ENCODE data around the gene ECI2.
"Not testable (repeated sequence)": the region's sequence is repeated elsewhere in the genome, so short reads cannot be mapped to it uniquely, and the experiment has no call there.

Gene ECI2

GRCh38 chr6:4090043-4090442 is 45.3 kb downstream of the ECI2 start:
- not testable (repeated sequence) for H3K36me3 ChIP-seq (ENCODE audit: control insufficient read depth, low read depth, low read length); H3K9me3 ChIP-seq (ENCODE audit: control insufficient read depth, low read depth, low read length); H3K4me1 ChIP-seq (ENCODE audit: control insufficient read depth, low read depth, low read length); H3K4me3 ChIP-seq (ENCODE audit: low read length); H3K27ac ChIP-seq (ENCODE audit: low read length); H3K27me3 ChIP-seq (ENCODE audit: control insufficient read depth, insufficient read depth, low read length); H3K9ac ChIP-seq (ENCODE audit: low read length)

- no peaks in the 10 kb centered on the region for H3K36me3 ChIP-seq (ENCODE audit: control insufficient read depth, low read depth, low read length)
- no peaks in the 10 kb centered on the region for H3K4me1 ChIP-seq (ENCODE audit: control insufficient read depth, low read depth, low read length)
- no peak overlapping the region for H3K27ac ChIP-seq (ENCODE audit: low read length)
- H3K9me3 ChIP-seq (ENCODE audit: control insufficient read depth, low read depth, low read length): no peaks in the 10 kb centered on the region
- H3K4me3 ChIP-seq (ENCODE audit: low read length): no peak overlapping the region
- H3K27me3 ChIP-seq (ENCODE audit: control insufficient read depth, insufficient read depth, low read length): no peaks in the 10 kb centered on the region
- H3K9ac ChIP-seq (ENCODE audit: low read length): no peak overlapping the region
These were observed 46.7 kb downstream of the ECI2 start for GRCh38 chr6:4088704-4089103.

GRCh38 chr6:4085332-4085700 is 50.1 kb downstream of the ECI2 start:
- no peaks in the 10 kb centered on the region for H3K36me3 ChIP-seq (ENCODE audit: control insufficient read depth, low read depth, low read length)
- no peaks in the 10 kb centered on the region for H3K27me3 ChIP-seq (ENCODE audit: control insufficient read depth, insufficient read depth, low read length)
- H3K9ac ChIP-seq (ENCODE audit: low read length): no peak overlapping the region
- H3K27ac ChIP-seq (ENCODE audit: low read length): no peak overlapping the region
- H3K4me1 ChIP-seq (ENCODE audit: control insufficient read depth, low read depth, low read length): no peaks in the 10 kb centered on the region
- no peak overlapping the region for H3K4me3 ChIP-seq (ENCODE audit: low read length)
- no peaks in the 10 kb centered on the region for H3K9me3 ChIP-seq (ENCODE audit: control insufficient read depth, low read depth, low read length)

GRCh38 chr6:4084444-4085331 is 50.7 kb downstream of the ECI2 start:
- Histone ChIP-seq H3K4me1 (ENCODE audit: control insufficient read depth, low read depth, low read length) (no peaks in the 10 kb centered on the region), H3K4me3 (ENCODE audit: low read length) (no peak overlapping the region), H3K27me3 (ENCODE audit: control insufficient read depth, insufficient read depth, low read length) (no peaks in the 10 kb centered on the region), H3K27ac (ENCODE audit: low read length) (no peak overlapping the region), H3K9me3 (ENCODE audit: control insufficient read depth, low read depth, low read length) (no peaks in the 10 kb centered on the region), H3K9ac (ENCODE audit: low read length) (no peak overlapping the region), H3K36me3 (ENCODE audit: control insufficient read depth, low read depth, low read length) (no peaks in the 10 kb centered on the region)

GRCh38 chr6:4078691-4079471 is 56.5 kb downstream of the ECI2 start, which contains the start of gene FAM217A:
Gene FAM217A, minus strand, starts transcription at chr6:4079137. Its CDS starts 1,723 bp downstream, at chr6:4077414.
- H3K4me3 ChIP-seq (ENCODE audit: low read length): no peak within 1 kb of the TSS
- H3K36me3 ChIP-seq (ENCODE audit: control insufficient read depth, low read depth, low read length): no peaks in the 10 kb centered on the region
- no peak within 1 kb of the TSS for H3K9ac ChIP-seq (ENCODE audit: low read length)
- no peaks in the 10 kb centered on the region for H3K27me3 ChIP-seq (ENCODE audit: control insufficient read depth, insufficient read depth, low read length)
- H3K27ac ChIP-seq (ENCODE audit: low read length): no peak within 1 kb of the TSS
- H3K9me3 ChIP-seq (ENCODE audit: control insufficient read depth, low read depth, low read length): no peaks in the 10 kb centered on the region
- no peaks in the 10 kb centered on the region for H3K4me1 ChIP-seq (ENCODE audit: control insufficient read depth, low read depth, low read length)

- no peak overlapping the region for H3K9ac ChIP-seq (ENCODE audit: low read length)
- no peak overlapping the region for H3K27ac ChIP-seq (ENCODE audit: low read length)
- no peak overlapping the region for H3K4me3 ChIP-seq (ENCODE audit: low read length)
- H3K4me1 ChIP-seq (ENCODE audit: control insufficient read depth, low read depth, low read length): no peaks in the 10 kb centered on the region
- H3K36me3 ChIP-seq (ENCODE audit: control insufficient read depth, low read depth, low read length): no peaks in the 10 kb centered on the region
- H3K9me3 ChIP-seq (ENCODE audit: control insufficient read depth, low read depth, low read length): no peaks in the 10 kb centered on the region
- H3K27me3 ChIP-seq (ENCODE audit: control insufficient read depth, insufficient read depth, low read length): no peaks in the 10 kb centered on the region
These were observed 60.7 kb downstream of the ECI2 start for GRCh38 chr6:4074478-4075235.

- Histone ChIP-seq H3K9me3 (ENCODE audit: control insufficient read depth, low read depth, low read length) (no peaks in the 10 kb centered on the region), H3K9ac (ENCODE audit: low read length) (no peak overlapping the region), H3K4me1 (ENCODE audit: control insufficient read depth, low read depth, low read length) (no peaks in the 10 kb centered on the region), H3K4me3 (ENCODE audit: low read length) (no peak overlapping the region), H3K27ac (ENCODE audit: low read length) (no peak overlapping the region), H3K36me3 (ENCODE audit: control insufficient read depth, low read depth, low read length) (no peaks in the 10 kb centered on the region), H3K27me3 (ENCODE audit: control insufficient read depth, insufficient read depth, low read length) (no peaks in the 10 kb centered on the region)
These were observed 64.0 kb downstream of the ECI2 start for GRCh38 chr6:4071330-4071729.

- no peak overlapping the region for H3K27ac ChIP-seq (ENCODE audit: low read length)
- no peaks in the 10 kb centered on the region for H3K27me3 ChIP-seq (ENCODE audit: control insufficient read depth, insufficient read depth, low read length)
- no peak overlapping the region for H3K9ac ChIP-seq (ENCODE audit: low read length)
- H3K36me3 ChIP-seq (ENCODE audit: control insufficient read depth, low read depth, low read length): peaks cover 11% of the 10 kb centered on the region
- H3K4me3 ChIP-seq (ENCODE audit: low read length): no peak overlapping the region
- no peaks in the 10 kb centered on the region for H3K9me3 ChIP-seq (ENCODE audit: control insufficient read depth, low read depth, low read length)
- no peaks in the 10 kb centered on the region for H3K4me1 ChIP-seq (ENCODE audit: control insufficient read depth, low read depth, low read length)
These were observed 66.2 kb downstream of the ECI2 start for GRCh38 chr6:4069199-4069598.

- no peaks in the 10 kb centered on the region for H3K9me3 ChIP-seq (ENCODE audit: control insufficient read depth, low read depth, low read length)
- H3K36me3 ChIP-seq (ENCODE audit: control insufficient read depth, low read depth, low read length): peaks cover 26% of the 10 kb centered on the region
These were observed 67.7 kb downstream of the ECI2 start for GRCh38 chr6:4067673-4068072.

GRCh38 chr6:4066029-4066755 is 69.2 kb downstream of the ECI2 start:
- Histone ChIP-seq H3K4me3 (ENCODE audit: low read length) (no peak overlapping the region), H3K27ac (ENCODE audit: low read length) (no peak overlapping the region), H3K36me3 (ENCODE audit: control insufficient read depth, low read depth, low read length) (peaks cover 41% of the 10 kb centered on the region), H3K9me3 (ENCODE audit: control insufficient read depth, low read depth, low read length) (no peaks in the 10 kb centered on the region), H3K27me3 (ENCODE audit: control insufficient read depth, insufficient read depth, low read length) (no peaks in the 10 kb centered on the region), H3K4me1 (ENCODE audit: control insufficient read depth, low read depth, low read length) (no peaks in the 10 kb centered on the region), H3K9ac (ENCODE audit: low read length) (no peak overlapping the region)

More at GRCh38 chr6:4067673-4068072, 67.7 kb downstream of the ECI2 start:
- Histone ChIP-seq H3K27ac (ENCODE audit: low read length) (no peak overlapping the region), H3K4me3 (ENCODE audit: low read length) (no peak overlapping the region), H3K27me3 (ENCODE audit: control insufficient read depth, insufficient read depth, low read length) (no peaks in the 10 kb centered on the region), H3K9ac (ENCODE audit: low read length) (no peak overlapping the region), H3K4me1 (ENCODE audit: control insufficient read depth, low read depth, low read length) (no peaks in the 10 kb centered on the region)
